ENCODE measurements around the gene ACSS3. TPM values are rescaled to one million over a fixed set of nuclear protein-coding genes. Genes with fewer than 3 reads are reported as not detected.

ACSS3 gene
- total RNA-seq, 1 donor from 2014 or later, result 15.7 TPM

- H3K36me3 Mint-ChIP-seq (ENCODE audit: low read depth), result no peaks in the 10 kb centered on the region
- no peaks in the 10 kb centered on the region for H3K9me3 Mint-ChIP-seq
- H3K27me3 Mint-ChIP-seq (ENCODE audit: low read depth), result no peaks in the 10 kb centered on the region
- no peak overlapping the region for H3K4me3 Mint-ChIP-seq
- no peak overlapping the region for H3K27ac Mint-ChIP-seq (ENCODE audit: unreplicated experiment)
- no peak for DNase-seq (ENCODE audit: low read depth, low spot score)
- no peak for TF ChIP-seq CTCF (conservative IDR thresholded peaks at IDR 0.05)
- no peaks in the 10 kb centered on the region for H3K4me1 Mint-ChIP-seq
Measured at GRCh38 chr12:81070846-81071245, 7.0 kb upstream of the ACSS3 start.

GRCh38 chr12:81075539-81075938 is 2.3 kb upstream of the ACSS3 start:
- no peaks in the 10 kb centered on the region for H3K9me3 Mint-ChIP-seq
- no peak overlapping the region for H3K27ac Mint-ChIP-seq (ENCODE audit: unreplicated experiment)
- H3K4me3 Mint-ChIP-seq, result no peak overlapping the region
- peaks cover 37% of the 10 kb centered on the region for H3K4me1 Mint-ChIP-seq
- H3K27me3 Mint-ChIP-seq (ENCODE audit: low read depth), result no peaks in the 10 kb centered on the region
- no peaks in the 10 kb centered on the region for H3K36me3 Mint-ChIP-seq (ENCODE audit: low read depth)
- DNase-seq (ENCODE audit: low read depth, low spot score), result no peak
- no peak for TF ChIP-seq CTCF (conservative IDR thresholded peaks at IDR 0.05)

- no peak for DNase-seq (ENCODE audit: low read depth, low spot score)
- H3K27ac Mint-ChIP-seq (ENCODE audit: unreplicated experiment), result peak overlapping the region; percentile 96
Measured at GRCh38 chr12:81077329-81077685, 572 bp upstream of the ACSS3 start.

GRCh38 chr12:81078469-81079196 is 754 bp downstream of the ACSS3 start:
- TF ChIP-seq CTCF (conservative IDR thresholded peaks at IDR 0.05), result no peak
- Mint-ChIP-seq H3K27ac (ENCODE audit: unreplicated experiment) (peak overlapping the region; percentile 81), H3K27me3 (ENCODE audit: low read depth) (no peaks in the 10 kb centered on the region), H3K4me1 (peaks cover 42% of the 10 kb centered on the region), H3K36me3 (ENCODE audit: low read depth) (no peaks in the 10 kb centered on the region), H3K9me3 (no peaks in the 10 kb centered on the region), H3K4me3 (peak overlapping the region; percentile 88)
- no peak for DNase-seq (ENCODE audit: low read depth, low spot score)

More at GRCh38 chr12:81077329-81077685, 572 bp upstream of the ACSS3 start:
- no peaks in the 10 kb centered on the region for H3K27me3 Mint-ChIP-seq (ENCODE audit: low read depth)
- no peaks in the 10 kb centered on the region for H3K36me3 Mint-ChIP-seq (ENCODE audit: low read depth)
- H3K4me3 Mint-ChIP-seq, result peak overlapping the region; percentile 88
- no peak for TF ChIP-seq CTCF (conservative IDR thresholded peaks at IDR 0.05)
- H3K4me1 Mint-ChIP-seq, result peaks cover 42% of the 10 kb centered on the region
- H3K9me3 Mint-ChIP-seq, result no peaks in the 10 kb centered on the region

GRCh38 chr12:81079280-81080076 is 1.6 kb downstream of the ACSS3 start:
- Mint-ChIP-seq H3K27me3 (ENCODE audit: low read depth) (no peaks in the 10 kb centered on the region), H3K4me3 (peak overlapping the region; percentile 88), H3K4me1 (peaks cover 47% of the 10 kb centered on the region), H3K27ac (ENCODE audit: unreplicated experiment) (no peak overlapping the region), H3K36me3 (ENCODE audit: low read depth) (no peaks in the 10 kb centered on the region), H3K9me3 (no peaks in the 10 kb centered on the region)
- TF ChIP-seq CTCF (conservative IDR thresholded peaks at IDR 0.05), result no peak
- DNase-seq (ENCODE audit: low read depth, low spot score), result no peak

Measured in neural crest cell (in vitro differentiated cells).